Measurements from ENCODE around the gene TBC1D16. TPM values are rescaled to one million over a fixed set of nuclear protein-coding genes. Genes with fewer than 3 reads are reported as not detected.

The TBC1D16 gene
- total RNA-seq, 1 donor from 2014 or later = 16.3 TPM

- DNase-seq (ENCODE audit: low spot score in 2 of 2) (no peak), FAIRE-seq (no peak)
These were observed 103.0 kb downstream of the TBC1D16 start for GRCh38 chr17:79932451-79933306.

- DNase-seq (ENCODE audit: low spot score in 2 of 2) = no peak
- no peak for FAIRE-seq
These were observed 103.8 kb downstream of the TBC1D16 start for GRCh38 chr17:79931817-79932309.

GRCh38 chr17:79930877-79931816 lies 104.5 kb downstream of the TBC1D16 start:
- no peak for DNase-seq (ENCODE audit: low spot score in 2 of 2)

GRCh38 chr17:79930062-79930876 lies 105.4 kb downstream of the TBC1D16 start:
- FAIRE-seq = no peak
- DNase-seq (ENCODE audit: low spot score in 2 of 2) = peak in 1 of 2 donors; percentile 52

More at GRCh38 chr17:79930877-79931816, 104.5 kb downstream of the TBC1D16 start:
- FAIRE-seq = no peak

GRCh38 chr17:79929257-79930061 lies 106.2 kb downstream of the TBC1D16 start:
- FAIRE-seq (no peak), DNase-seq (ENCODE audit: low spot score in 2 of 2) (no peak)

- DNase-seq (ENCODE audit: low spot score in 2 of 2) (no peak), FAIRE-seq (no peak)
These were observed 107.0 kb downstream of the TBC1D16 start for GRCh38 chr17:79928502-79929256.

- FAIRE-seq = no peak
- no peak for DNase-seq (ENCODE audit: low spot score in 2 of 2)
These were observed 107.8 kb downstream of the TBC1D16 start for GRCh38 chr17:79927688-79928501.

GRCh38 chr17:79927136-79927661 lies 108.5 kb downstream of the TBC1D16 start:
- no peak for FAIRE-seq
- DNase-seq (ENCODE audit: low spot score in 2 of 2) = no peak

GRCh38 chr17:79926605-79927135 lies 109.0 kb downstream of the TBC1D16 start:
- FAIRE-seq (no peak), DNase-seq (ENCODE audit: low spot score in 2 of 2) (no peak)

- no peak for FAIRE-seq
These were observed 109.5 kb downstream of the TBC1D16 start for GRCh38 chr17:79926142-79926604.

GRCh38 chr17:79925242-79925957 lies 110.3 kb downstream of the TBC1D16 start:
- DNase-seq (ENCODE audit: low spot score in 2 of 2) (peak; percentile 69 to 70), FAIRE-seq (no peak)

More at GRCh38 chr17:79926142-79926604, 109.5 kb downstream of the TBC1D16 start:
- DNase-seq (ENCODE audit: low spot score in 2 of 2) = no peak

- DNase-seq (ENCODE audit: low spot score in 2 of 2) (no peak), FAIRE-seq (no peak)
These were observed 111.1 kb downstream of the TBC1D16 start for GRCh38 chr17:79924639-79924976.

GRCh38 chr17:79923974-79924638 lies 111.6 kb downstream of the TBC1D16 start:
- no peak for DNase-seq (ENCODE audit: low spot score in 2 of 2)
- FAIRE-seq = no peak

- no peak for DNase-seq (ENCODE audit: low spot score in 2 of 2)
- no peak for FAIRE-seq
These were observed 112.9 kb downstream of the TBC1D16 start for GRCh38 chr17:79922798-79923197.

GRCh38 chr17:79922116-79922601 lies 113.5 kb downstream of the TBC1D16 start:
- DNase-seq (ENCODE audit: low spot score in 2 of 2) (no peak), FAIRE-seq (no peak)

Data from frontal cortex (tissue), 4 donors.